Measurements from ENCODE around the gene PRR14L.
A peak's percentile ranks its signal among the peaks of the same experiment; 100 is the strongest.
"Not testable (repeated sequence)": the region's sequence is repeated elsewhere in the genome, so short reads cannot be mapped to it uniquely, and the experiment has no call there.

The PRR14L gene

GRCh38 chr22:31739795-31740201, 10.1 kb downstream of the PRR14L start:
- no peak for DNase-seq

GRCh38 chr22:31738566-31738965, 11.4 kb downstream of the PRR14L start:
- no peak for DNase-seq

- DNase-seq = no peak
Measured at GRCh38 chr22:31737932-31738331, 12.0 kb downstream of the PRR14L start.

GRCh38 chr22:31736458-31736857, 13.5 kb downstream of the PRR14L start:
- no peak for DNase-seq

GRCh38 chr22:31734512-31734911, 15.4 kb downstream of the PRR14L start:
- DNase-seq = peak; percentile 54

GRCh38 chr22:31733580-31734079, 16.3 kb downstream of the PRR14L start:
- DNase-seq = no peak

- DNase-seq = no peak
Measured at GRCh38 chr22:31732089-31732829, 17.7 kb downstream of the PRR14L start.

- no peak for DNase-seq
Measured at GRCh38 chr22:31730344-31730711, 19.6 kb downstream of the PRR14L start.

GRCh38 chr22:31728857-31729256, 21.1 kb downstream of the PRR14L start:
- DNase-seq = no peak

- no peak for DNase-seq
Measured at GRCh38 chr22:31726692-31727091, 23.2 kb downstream of the PRR14L start.

- DNase-seq = no peak
Measured at GRCh38 chr22:31723723-31724122, 26.2 kb downstream of the PRR14L start.

GRCh38 chr22:31719850-31720471, 30.0 kb downstream of the PRR14L start:
- no peak for DNase-seq

- DNase-seq = no peak
Measured at GRCh38 chr22:31715147-31715778, 34.7 kb downstream of the PRR14L start.

- not testable (repeated sequence) for DNase-seq
Measured at GRCh38 chr22:31711226-31711625, 38.7 kb downstream of the PRR14L start.

GRCh38 chr22:31707519-31707918, 42.4 kb downstream of the PRR14L start:
- DNase-seq = no peak

- DNase-seq = no peak
Measured at GRCh38 chr22:31695423-31695822, 54.5 kb downstream of the PRR14L start.

GRCh38 chr22:31694046-31694445, 55.9 kb downstream of the PRR14L start:
- not testable (repeated sequence) for DNase-seq

GRCh38 chr22:31692186-31692886, 57.6 kb downstream of the PRR14L start:
- DNase-seq = peak; percentile 6

- no peak for DNase-seq
Measured at GRCh38 chr22:31691408-31691807, 58.5 kb downstream of the PRR14L start.

- no peak for DNase-seq
Measured at GRCh38 chr22:31683181-31684105, 66.5 kb downstream of the PRR14L start.

- DNase-seq = no peak
Measured at GRCh38 chr22:31682751-31683150, 67.2 kb downstream of the PRR14L start.
